NCI-H526 treated with DMSO at 0.1 percent for 48 hours (cell line): ENCODE results near the gene HDAC4.

Experiments
- DNase-seq: peaks from one replicate; lab custom pipeline; 2025; lab: John Stamatoyannopoulos, UW

HDAC4 gene

DNA sequence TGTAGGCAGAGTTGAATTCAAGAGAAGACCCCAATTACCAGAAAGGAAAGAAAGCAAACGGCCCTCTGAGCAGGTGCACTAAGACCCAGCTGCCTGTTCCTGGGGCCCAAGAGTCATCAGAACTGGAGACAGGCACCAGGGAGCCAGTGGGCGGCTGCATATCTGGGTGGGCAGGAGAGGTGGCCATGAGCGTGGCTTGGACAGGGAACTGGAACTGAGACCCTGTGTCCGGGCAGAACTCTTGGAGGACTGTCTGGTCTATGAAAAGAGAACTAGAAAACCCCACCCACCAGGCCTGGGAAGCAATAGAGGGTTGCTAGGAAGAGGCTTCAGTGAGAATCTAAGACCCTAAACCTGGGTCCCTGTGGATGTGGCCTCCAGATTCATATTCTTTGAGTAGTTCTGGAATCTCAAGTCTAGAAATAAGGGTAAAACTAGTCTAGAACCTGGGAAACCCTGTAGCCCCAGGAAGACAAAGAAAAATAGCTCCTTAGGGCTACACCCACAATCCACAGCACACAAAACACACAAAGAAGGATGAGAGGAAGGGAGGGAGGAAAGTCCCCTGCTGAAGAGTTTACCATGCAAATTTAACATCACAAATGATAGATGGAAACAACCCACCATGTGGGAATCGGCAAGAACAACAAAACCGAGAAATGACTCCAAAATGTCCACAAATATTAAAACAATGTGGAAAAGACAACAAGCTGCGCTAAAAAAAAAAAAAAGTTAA is 147.0 kb downstream of the HDAC4 start:
- DNase-seq = peak; percentile 46

DNA sequence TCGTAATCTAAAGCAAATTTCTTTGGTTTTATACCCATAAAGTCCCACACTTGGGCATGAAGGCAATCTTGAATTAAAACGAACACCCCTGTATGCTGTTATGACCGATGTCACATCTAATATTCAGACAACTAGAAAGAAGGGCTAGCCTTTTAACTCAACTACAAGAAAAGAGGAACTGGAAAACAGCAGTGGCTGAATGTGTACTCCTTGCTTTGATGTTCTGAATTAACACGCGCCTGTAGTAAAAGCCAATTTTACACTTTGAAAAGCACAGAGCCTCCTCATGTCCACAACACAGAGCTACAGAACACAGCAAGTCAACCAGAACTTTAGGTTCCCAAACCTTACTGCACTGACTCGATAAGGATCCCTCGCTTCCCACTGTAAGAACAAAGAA is 147.6 kb downstream of the HDAC4 start:
- no peak for DNase-seq

DNA sequence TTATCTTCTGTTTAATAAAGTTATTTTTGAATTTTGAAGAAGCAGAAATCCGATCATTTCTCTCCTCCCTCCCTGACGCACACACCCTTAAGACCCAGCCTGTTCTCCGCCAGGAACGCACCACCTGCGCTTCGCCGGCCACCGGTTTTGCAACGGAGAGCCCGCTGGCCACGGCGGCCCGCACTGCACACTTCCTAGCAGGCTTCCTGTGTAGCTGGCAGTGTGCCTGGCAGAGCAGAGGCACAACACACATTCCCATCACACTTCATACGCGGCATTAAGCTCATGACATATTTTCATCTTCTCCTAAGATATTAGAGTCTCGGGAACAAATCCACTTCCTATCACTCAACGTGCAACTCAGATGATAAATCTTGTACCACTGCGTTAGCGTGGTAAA is 148.0 kb downstream of the HDAC4 start:
- DNase-seq = no peak

DNA sequence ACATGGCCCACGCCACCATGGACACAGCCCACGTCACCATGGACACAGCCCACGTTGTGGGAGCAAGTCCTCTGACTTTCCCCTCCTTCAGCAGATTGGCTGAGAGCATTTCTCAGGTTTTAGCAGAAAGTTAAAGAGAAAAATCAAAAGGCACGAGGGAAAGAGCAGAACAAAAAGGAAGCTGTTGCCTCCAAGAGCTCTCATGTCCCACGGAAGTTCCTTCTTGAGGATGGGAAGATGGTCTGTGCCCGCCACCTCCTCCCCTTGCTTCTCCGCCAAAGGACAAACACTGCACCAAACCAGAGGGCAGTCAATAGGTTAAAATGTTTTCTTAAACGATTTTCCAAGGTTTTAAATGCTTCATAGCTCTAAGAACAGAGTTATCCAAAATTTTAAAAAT is 148.4 kb downstream of the HDAC4 start:
- DNase-seq = no peak

DNA sequence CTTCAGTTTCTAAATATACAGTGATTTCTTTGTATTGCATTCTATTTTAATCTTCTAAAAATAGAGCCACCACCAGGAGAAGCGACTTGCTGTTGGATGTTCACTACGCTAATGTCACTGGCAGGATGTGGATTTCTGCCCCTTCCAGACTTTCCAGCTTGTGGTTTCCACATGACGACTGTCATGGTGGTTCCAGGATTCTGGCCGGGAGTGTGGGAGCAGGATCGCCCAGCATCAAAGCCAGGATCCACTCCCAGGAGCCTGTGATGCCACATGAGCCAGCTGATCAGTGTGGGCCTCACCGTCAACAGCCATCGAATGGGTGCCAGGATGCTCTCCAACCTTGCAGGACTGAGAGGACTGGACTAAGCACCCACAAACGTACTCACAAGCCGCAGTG is 148.8 kb downstream of the HDAC4 start:
- DNase-seq = no peak

DNA sequence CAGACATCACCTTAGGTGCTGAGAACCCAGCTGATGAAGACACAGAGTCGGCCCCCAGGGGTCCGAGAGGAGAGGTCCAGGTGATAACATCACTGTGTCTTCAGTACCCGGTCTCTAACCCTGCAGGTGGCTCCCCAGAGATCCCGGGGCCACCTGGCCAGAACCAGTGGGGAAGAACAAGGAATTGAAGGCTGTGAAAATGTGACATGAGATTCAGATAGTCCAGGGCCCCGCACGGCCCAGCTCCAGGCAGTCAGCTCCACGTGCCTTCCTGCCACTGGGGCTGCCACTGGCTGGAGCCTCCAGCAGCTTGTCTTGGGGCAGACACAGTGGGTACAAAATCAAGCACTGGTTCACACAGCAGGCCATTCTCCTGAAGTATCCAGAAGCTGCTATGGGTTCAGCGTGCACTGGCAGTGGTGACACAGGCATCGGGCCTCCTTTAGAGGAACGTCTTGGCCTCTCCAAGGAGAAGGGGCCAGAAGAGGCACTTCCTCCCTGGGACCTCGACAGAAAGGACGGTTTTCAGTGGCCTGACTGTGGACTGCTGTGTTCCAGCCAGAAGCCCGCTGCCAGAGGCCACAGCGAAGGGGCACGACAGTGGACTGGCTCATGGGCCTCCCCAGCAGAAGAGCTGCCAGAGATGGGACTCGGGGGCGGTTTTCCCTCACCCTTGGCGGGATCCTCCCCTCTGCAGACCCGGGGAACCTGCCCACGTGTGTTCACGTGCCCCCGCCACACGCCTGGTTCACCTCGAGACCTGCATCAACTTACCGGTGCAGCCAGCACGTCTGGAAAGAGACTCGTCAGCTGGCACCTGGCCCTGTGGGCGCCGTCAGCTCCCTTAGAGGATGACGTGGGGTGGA is 150.4 kb downstream of the HDAC4 start:
- DNase-seq = no peak

DNA sequence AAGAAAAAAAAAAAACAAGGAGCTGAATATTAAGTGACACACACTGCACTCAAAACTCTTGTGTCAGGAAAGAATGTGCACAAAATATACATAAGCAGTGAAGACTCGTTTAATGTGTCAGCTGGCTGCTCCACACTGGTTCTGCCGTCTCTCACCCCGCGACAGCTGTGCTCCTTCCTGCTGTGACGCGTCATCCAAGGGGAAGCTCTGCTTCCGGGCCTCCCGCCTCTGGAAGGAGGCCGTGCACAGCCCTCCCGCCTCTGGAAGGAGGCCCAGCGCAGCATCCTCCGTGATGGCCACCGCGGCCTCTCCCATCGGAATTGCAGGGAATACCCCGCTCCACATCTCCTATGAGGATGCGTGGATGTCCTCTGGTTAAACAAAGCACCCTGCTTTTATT is 151.0 kb downstream of the HDAC4 start:
- no peak for DNase-seq

DNA sequence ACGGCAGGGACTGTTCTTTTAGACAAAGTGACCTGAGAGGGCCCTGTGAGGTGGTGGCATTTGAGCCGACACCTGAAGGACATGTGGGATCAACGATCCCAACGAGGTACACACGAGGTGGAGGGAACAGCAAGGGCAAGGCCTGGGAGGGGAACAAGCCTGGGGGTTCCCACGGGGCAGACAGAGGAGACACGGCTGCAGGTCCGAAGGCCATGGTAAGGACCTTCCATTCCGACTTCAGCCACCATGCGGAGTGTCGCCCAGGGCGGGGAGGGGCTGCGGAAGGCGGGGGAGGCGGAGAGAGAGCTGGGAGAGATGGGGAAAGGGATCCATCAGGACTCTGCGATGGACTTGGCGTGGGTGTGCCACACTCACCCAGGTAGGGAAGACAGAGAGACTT is 151.8 kb downstream of the HDAC4 start:
- DNase-seq = no peak

DNA sequence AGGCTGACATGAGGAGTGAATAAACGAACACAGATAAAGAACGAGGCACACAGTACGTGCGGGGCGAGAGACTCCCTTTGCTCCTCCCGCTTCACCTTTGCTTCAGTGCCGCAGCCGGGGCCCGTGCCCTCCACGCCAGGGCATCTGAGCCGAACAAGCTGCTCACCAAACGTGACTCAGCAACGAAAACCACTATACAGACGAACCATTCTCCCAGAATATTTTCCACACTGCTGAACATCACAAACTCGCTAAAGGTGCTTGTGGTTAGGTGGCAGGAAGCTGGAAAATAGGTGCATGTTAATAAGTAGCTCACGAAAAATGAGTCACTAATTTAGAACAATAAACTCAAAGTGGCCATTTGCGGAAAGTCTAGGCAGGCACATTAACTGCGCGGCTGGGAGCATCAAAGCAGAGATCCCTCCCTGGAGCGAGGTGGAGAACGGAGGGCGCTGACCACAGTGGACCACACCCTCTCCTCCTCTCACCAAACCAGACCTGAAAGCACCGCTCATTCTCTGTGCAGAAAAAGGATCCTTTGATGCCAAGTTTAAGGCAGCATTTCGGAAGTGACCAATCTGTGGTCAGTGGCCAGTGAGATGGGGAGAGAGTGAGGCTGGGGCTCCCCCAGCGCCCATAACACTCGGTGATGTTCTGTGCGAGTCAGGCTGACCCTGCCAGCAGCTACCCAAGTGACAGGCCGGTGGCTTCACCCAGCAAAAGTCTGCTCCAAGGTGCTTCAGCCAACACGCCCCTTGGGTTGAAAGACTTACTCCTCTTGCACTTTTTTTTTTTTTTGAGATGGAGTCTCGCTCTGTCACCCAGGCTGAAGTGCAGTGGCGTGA is 153.2 kb downstream of the HDAC4 start:
- DNase-seq = no peak

DNA sequence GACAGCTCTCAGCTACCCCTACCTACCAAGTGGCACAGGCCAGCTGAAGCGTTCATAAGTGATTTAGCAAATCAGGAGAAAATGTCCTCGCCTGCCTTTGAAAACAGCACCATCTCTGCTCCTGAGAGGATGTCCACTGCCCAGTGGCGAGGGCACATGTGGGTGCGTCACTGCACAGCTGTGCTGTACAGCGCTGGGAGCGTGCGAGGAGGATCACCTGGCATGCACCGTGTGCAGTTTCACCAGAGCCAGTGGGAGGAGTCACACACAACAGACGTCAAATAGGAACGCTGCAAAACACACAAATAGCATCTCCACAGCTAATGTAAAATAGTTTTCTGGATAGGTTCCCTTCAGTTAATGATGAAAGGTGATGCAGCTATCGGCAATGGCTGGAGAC is 154.1 kb downstream of the HDAC4 start:
- peak; percentile 60 for DNase-seq

DNA sequence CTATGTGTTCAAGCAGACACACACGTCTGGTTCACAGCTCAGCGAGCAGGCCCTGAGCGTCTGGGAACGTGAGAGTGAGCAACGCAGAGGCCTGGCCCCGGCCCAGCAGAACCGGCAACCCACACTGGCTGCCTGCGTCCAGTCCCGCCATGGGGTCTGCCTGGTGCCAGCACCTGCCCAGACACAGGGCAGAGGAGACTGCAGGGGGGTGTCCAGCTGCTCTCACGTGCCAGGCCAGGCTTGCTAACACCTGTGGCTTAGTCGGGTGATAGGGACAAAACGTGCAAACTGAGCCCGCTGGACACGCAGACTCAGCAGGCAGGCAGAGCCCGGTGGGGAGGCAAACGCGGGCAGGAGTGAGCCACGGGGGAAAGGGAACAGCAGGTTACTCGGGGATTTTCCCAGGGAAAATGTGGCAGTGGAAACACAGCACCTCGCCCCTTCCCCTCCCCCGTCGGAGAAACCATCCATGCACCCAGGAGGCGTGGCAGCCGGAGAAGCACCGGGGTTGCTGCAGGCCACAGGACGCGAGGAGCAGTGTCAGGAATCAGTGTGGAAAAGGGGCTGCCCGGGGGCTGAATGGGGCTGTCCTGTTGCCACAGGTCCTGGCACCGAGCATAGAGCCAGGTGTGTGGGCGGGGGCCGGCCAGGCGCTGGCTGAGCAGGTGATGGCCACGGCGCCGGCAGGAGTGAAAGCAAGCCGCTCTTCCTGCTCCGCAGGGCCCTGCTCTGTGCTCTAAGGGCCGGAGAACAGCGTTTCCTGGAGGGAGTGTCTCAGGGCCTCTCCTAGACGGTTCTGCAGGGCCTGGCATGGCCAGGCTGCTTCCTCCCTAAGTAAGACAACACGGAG is 154.7 kb downstream of the HDAC4 start:
- peak; percentile 60 for DNase-seq

DNA sequence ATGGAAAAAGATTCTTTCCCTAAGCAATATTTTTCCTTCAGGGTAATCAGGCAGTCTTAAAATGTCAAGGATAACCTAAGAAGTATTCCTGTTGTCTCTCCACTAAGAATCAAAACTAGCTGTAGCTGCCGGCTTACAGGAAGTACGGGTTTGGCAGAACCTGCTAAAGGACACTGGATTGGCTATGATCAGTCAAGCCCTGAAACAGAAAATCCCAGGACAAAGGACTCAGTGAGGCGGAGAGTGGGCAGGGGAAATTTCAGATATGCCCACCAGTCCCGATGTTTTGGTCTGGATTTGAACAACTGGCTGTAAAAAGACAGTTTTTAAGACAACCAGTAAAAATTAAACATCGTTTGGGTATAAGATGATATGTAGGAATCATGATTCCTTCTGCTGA is 155.7 kb downstream of the HDAC4 start:
- DNase-seq = no peak

DNA sequence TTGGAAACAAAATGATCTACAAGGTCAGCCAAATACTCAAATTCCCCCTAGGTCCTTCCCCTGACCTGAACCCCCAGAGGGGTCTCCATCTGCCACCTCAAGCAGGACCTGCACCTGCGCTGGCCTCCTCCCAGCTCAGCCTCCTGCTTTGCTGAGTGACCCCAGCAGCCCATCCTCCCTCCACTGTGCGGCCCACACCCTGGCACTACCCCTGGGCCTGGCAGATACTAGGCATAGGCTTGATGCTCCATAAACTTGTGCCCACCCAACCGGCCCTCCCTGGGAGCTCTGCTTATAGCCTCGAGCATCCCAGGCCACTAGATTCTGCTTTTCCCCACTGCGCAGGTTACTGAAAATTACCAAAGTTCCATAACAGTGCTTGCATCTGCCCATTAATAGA is 156.2 kb downstream of the HDAC4 start:
- no peak for DNase-seq

DNA sequence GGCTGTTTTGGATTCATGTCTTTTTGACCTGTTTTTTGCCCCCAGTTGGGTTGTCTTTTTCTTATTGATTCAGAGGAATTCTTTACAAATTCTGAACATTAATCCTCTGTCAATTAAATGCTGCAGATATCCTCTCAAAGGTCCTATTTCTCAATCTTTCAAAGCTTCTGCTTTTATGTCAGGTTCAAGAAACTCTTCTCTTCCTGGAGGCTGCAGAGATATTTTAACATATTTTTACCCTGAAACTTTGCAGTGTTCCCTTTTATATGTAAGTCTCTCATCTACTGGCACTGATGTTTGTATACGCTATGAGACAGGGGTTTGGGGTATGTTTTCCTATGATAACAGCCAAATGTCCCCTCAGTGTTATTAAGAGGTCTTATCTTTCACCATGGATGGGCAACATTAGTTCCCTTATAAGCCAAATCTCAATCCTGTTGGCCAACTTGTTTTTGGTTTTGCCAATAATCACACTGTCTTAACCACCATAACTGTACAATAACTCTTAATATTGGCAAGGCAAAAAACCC is 159.3 kb downstream of the HDAC4 start:
- DNase-seq = no peak

DNA sequence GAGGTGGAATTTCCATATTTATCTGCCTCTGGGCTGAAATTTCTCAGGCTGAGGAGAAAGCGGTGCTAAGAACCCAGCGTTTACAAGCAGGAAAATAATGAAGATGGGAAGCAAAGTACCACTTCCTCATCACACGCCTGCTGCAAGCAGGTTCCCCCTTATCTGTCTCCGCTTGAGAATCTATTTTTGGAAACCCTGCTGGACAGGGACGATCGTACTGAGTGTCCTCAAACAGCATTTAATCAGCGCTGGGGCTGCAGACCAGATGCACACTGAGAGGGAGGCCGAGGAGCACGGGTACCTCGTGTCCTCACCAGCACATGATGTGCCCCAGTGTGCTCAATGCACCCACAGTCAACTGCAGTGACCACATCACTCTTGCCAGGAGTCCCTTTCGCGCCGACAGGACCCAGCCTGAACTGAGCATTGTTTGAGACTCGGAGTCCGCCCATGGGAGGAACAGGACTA is 160.4 kb downstream of the HDAC4 start:
- peak; percentile 69 for DNase-seq

DNA sequence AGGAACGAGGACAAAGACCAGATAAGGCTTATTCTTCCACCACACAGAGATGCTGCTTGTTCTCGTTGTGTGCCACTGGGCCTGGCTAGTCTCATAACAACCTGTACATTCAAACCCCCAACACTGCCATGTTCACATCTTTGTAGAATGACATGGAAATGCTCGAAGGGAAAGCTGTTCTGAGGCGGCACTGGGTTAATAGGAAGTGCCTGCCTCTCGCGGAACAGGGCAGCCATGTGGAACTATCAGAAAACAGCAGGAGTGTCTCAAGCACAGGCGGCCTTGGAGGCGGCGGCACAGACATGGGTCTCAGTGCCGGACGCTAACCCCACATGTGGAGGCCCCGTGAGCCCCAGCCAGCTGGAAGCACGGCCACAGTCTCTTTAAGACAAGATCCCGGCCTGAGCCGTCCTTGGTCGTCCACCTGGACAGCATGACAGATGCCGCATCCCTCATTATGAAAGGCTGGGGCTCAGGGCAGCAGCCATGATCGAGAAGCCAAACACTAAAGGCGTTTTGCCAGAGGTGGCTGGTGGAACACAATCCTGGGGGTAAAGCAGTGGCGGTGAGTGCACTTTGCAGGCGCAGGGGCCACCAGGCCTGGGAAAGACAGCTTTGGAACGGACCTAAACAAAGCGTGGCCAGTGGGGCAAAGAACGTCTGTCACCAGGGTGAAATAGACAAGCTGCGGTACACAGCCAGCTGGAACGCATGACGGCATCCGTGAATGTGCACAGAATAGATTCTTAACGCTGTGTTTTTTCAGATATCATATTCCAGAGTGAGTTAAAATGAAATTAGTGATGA is 161.0 kb downstream of the HDAC4 start:
- peak; percentile 69 for DNase-seq

DNA sequence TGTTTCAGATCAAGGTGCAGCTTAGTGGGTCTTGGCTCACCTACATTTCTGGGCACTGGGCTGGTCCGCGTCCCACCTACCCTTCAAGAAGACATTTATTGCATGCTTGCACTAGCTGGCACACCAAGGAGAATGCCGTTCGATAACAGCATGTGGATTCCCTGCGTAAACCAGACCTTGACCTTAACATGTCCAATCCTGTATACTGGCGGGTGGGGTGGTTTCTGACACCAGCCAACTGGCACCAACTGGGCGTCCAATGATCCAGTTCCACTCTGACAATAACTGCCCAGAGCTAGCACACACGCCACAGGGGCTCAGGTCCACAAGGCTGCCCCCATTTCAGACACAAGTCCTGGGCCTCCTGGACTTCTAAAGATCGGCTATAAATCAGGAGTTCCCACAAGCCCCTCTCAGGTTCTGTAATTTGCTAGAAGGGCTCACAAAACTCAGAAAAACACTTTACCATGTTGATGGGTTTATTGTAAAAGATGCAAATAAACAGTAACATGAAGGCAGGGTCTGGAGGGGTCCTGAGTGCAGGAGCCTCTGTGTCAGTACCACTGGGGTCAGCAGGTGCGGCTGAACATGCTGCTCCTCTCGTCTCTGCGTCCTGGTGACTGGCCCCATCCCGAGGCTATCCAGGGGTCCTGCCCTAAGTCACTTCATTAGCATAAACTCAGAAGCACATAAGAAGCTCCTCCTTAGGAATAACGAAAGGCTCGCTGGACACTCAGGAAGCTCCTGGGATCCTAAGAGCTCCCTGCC is 161.8 kb downstream of the HDAC4 start:
- DNase-seq = no peak

DNA sequence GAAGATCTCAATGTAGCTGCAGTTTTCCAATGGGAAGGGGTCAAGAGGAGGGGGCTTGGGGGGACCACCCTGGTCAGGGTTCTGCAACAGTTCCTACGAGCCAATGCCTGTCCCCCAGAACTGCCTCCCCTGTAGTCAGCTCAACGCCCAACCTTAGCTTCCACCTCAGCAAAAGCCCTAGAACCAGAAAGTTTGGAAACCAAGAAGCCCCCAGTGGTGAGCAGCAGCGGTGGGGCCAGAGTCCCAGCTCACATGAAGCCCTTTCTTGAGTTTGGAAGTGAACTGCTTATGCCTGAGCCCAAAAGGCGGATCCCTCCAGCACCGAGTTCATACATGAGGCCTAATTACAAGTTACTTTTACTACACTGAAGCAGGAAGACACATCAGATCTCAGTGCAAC is 162.4 kb downstream of the HDAC4 start:
- DNase-seq = no peak

DNA sequence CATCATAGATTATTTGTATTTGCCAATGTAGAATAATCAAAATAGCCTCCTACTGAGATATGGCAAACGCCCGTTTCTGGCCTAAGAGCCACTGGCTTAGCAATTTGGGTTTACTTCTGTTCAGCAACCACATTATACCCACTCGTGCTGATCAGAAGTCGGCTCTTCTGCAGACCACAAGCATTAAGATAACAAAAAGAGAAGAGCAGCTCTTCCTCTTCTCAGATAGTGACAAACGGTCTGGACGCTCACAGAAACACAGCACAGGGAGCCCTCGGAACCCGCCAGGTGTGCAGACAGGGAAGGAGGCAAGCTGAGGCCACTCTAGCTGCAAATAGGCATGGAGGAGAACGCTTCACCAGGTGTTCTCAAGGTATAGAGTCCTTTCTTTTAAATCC is 164.0 kb downstream of the HDAC4 start:
- no peak for DNase-seq
